Activated T-cell treated with anti-CD3 and anti-CD28 coated beads, Interleukin-2, amount 50 U/mL, for 1 hour (primary cell): ENCODE measurements around the gene TTLL11.

Source experiments
- DNase-seq: peaks from one replicate; pipeline ENCODE4 v3.0.0-alpha.2; 2020

TTLL11 gene

DNA sequence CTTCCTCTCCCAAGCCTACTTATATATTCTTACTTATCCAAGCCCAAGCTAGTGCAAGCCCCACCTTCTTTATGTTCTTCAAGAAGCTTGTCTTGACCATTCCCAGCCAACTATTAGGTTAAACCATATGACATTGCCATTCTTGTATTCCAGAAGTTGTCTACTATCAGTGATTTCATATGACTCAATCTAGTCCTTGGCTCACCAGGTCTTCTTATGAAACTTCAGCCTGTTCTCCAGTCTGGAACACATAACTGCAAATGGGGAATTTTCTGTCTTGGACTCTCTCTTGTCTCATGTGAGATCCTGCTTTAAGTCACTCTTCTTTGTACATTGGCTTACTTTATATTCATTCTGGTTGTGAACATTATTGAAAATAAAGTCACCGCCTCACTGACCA, 130.7 kb downstream of the TTLL11 start:
- DNase-seq = no peak

DNA sequence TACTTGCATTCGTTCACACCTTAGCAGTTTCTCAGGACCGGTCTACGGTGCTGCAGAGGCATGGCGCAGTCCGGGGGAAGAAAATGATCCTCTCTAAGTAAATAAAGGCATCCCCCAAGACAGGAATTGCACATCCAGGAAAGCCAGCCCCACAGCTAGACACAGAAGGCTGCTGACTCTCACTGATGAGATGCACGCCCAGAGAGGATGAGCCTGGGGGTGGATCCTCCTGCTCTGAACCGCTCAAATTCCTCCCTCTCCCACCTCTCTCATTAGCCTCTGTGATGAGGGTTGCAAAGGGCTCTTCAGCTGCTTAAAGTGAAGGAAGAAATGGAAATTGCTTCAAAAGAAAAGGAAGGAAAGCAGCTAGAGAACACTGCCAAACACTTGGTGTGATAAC, 132.4 kb downstream of the TTLL11 start:
- no peak for DNase-seq

DNA sequence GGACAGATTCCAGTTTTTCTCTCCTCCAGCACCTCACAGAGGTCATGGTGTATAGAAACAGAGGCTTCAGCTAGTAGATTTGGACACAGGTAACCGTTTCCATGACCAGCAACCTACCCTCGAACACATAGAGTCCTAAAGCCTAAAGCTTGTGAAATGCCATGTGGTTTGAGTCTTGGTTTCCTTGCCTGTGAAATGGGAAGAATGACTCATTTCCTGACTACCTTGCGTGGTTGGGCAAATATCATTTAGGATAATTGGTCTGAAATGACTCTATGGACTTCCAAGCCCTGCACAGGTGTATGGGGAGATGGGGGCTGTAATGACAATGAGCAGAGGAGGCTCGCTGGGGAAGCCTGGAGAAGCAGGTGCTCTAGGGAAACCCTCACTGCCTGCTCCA, 134.6 kb downstream of the TTLL11 start:
- no peak for DNase-seq

DNA sequence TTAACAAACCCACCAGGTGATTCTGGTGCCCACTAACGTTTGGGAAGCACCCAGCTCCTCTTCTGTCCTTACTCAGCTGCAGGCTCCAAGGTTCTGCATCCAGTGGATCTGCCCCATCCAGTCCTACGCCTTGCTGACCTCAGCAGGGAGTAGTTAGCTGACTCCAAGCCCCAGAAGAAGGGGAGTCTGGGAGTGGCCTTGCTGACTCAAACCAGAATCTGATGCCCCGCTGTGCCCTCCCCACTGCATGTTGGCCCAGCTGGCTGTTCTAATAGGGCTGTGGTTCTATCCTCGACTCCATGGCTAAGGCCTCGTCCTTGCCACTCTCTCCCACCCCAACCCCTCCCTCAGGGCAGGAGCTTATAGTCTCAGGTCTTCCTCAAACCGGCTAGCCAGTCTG, 136.3 kb downstream of the TTLL11 start:
- no peak for DNase-seq

DNA sequence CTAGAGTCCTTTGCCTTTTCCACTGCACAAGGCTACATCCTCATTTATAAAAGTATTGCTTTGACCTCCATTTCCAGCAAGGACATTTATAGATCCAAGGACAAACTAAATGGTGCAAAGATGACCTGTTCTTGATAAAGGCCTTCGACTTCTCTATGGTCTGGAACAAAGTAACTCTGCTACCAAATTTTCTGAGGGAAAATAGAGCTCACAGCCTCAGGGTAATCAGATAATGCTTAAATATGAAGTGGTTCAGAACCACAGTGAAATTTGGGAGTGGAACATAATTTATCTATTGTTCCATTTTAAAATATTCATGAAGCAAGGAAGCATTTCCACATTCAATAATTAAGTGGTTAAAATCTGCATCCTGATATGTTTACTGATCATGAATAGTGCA, 137.5 kb downstream of the TTLL11 start:
- no peak for DNase-seq

DNA sequence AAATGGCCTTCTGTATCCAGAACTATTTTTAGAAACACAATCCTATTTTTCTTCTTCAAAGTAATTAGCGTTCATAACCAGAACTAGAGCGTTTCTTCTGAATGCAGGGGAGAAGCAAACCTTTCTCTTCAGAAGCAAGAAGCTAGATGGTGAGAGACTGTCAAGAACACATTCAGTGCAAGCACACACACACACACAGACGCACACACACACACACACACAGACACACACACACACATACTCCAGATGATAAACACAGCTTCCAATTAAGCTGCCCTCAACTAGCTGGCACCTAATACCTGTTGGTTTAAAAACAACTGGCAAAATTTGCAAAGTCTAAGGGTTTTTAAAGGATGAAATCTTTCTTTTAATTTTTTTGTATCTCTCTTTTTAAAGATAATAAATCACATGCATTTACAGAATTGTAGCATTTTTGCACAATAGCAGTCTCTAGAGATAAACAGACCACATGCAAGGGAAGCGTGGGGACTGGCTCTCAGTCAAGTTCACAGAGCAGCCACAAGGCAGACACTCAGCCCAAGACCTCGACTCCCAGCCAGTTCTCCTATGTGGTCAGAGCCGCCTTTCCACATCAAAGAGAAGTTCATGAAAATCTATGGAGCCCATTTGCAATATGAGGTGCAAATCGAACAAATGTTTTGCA, 138.5 kb downstream of the TTLL11 start:
- no peak for DNase-seq

DNA sequence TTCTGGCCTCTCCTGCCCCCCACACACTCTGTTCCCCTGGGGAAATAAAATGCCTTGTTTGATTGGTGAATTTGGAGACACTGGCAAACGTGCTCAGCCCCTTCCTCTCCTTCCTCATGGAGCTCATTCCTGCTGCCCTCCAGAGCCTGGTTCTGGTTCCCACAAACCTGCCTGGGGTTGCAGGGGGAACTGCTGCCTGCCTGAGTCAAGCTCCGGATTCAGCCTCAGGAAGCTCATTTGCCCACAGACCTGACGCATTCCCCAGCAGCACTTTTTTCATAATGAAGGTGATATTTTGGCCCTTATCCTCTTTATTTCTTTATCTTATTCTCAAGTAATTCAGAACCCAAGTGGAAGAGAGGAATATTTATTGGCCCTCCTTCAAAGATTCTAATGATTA, 140.5 kb downstream of the TTLL11 start:
- DNase-seq = no peak

DNA sequence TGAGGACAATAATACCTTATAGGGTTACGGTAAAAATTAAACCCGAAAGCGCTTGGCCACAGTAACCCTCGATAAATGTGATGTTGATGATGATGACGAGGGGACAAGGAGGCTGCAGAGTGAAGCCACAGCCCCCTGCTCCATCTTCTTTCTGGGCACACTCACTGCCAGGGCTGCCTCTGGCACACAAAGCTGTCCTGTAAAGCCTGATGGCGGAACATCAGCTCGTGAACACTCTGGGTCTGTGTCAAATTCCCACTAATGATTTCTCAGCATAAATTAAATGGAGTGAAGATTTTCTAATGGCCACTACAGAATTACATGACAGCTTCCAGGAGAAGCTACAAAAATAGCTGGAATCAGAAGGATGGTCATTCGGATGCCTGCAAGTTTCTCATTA, 142.2 kb downstream of the TTLL11 start:
- DNase-seq = no peak

DNA sequence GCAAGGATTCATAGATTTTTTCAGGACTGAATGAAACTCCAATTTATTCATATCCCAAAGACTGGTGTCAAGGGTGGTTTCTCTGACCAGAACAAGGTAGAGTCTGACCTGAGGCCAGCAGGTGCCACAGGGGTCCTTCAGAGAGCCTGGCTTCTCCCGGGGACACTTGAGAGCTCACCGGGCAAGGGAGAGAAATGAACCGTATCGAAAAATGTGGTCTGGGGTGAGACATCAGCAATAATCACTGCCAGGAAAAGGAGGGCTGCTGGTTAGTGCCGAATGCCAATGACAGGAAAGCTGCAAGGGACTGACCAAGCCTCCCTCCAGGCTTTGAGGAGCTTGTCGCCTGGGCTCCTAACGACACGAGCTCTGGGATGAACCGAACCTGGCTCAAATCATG, 142.7 kb downstream of the TTLL11 start:
- no peak for DNase-seq

DNA sequence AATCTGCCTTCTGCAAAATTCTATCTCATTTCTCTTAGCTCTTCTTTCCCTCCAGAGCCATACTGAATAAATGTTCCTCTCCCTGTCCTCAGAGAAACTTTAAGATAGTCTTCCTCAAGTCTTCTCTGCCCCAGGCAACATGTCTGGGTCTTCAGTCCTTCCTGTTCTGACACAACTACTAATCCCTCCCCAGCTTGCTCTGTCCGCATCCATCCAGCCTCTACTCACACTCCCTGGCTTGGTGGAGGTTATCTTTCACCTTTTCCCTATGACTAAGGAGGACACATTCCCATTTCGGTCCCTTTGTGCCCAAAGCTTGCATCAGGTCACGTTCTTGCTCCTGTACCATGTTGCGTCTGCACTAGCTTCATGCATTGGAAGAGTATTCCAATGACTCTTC, 143.3 kb downstream of the TTLL11 start:
- DNase-seq = no peak

DNA sequence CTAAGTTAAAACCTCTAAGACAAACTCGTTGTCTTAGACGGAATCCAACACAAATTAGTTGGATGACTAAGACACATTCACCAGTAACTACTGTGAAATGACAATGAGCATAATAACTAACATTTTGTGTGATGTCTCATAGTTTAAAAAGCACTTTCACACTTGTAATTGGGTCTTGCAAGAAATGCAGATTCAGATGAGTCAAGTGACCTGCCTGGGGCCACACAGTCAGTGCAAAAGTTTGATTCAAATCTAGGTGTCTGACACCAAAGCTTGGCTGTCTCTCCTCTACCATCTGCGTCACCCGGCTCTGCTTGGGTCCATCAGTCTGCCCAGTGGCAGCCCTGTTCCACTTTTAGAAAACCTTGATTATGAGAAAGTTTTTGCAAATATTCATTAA, 143.7 kb downstream of the TTLL11 start:
- DNase-seq = no peak

DNA sequence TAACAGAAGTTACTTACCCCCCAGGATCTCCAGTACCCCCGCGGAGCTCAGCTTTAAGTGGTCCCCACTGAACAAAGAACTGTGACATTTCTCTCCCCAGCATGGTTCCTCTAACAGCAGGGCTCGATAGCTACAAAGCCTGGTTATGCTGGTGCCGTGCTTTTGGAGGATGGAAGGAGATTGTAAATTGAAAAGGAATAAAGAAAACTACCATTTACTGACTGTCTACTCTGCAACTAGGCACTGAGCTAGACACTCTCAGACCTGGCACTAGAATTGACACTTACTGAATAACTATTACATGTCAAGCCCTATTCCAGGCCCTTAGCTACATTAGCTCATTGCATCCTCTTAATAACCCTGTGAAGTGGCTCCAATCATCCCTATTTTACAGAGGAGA, 145.3 kb downstream of the TTLL11 start:
- DNase-seq = no peak

DNA sequence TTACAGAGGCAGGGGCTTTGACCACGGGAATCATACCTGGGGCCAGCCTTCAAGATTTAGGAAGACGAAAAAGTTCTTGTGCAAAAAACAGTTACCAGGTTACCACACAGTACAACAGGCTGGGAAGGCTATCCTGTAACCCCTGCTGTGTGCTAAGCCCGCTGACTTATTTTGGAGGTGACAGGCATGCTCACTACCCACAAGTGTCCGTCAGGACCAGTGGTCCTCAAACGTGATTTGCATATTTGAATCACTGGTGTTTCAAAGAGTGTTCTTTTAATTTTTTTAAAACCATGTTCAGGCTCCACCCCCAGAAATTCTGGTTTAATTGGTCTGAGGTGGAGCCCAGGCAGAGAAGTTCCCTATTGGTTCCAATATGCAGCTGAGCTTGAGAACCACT, 146.6 kb downstream of the TTLL11 start:
- no peak for DNase-seq

DNA sequence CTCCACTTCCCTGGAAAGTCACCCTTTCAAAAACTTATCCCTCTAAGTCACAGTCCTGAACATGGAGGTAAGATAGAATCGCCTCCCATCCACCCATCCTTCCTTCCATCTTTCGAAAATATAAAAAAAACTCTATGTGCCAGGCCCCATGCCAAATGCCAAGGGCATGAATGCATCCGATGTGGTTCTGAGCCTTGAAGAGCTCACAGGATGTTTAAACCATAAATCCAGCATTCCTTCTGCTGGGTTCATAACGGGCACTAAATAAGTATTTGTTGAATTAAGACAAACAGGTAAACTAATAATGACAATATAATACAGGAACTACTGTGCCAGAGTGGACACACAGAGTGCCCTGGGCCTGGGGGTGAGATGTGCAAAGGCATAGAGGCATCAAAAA, 147.3 kb downstream of the TTLL11 start:
- DNase-seq = no peak

DNA sequence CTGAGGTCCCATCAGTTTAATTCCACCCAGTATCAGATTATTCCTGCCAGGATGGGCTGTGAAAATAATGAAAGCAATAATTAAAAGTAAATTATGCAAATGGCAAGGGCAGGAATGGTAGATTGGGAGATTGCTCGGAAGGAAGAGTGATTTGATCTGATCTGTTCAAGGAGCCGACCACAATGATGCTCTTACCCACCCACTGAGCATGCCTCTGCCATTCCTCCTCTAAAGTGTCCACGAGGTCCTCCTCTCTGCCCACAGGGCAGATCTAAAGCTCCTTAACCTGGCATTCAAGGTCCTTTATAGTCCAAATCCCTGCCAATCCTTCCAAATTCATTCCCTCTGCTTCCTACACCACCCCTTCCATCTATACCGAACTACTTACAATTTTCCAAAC, 147.8 kb downstream of the TTLL11 start:
- DNase-seq = no peak

DNA sequence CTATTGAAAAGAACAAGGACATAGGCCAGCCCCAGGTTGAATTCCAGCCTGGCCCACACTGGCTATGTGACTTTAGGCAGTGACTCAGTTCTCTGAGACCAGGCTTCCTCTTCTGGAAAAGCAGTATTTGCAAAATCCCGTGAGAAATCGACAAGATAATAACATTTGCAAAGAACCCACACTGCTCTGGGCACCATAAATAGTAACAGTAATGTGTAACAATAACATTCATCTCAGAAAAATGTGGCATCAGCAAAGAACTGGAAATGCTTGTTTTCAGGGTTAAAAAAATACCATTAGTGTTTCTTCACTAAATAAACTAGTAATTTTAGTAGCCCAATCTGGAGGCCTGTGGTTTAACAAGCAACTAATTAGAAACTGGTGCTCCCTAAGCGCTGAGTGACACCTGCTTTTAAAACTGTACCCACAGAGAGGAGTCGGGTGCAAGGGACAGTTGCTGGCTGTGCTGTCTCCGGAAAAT, 148.4 kb downstream of the TTLL11 start:
- DNase-seq = no peak

DNA sequence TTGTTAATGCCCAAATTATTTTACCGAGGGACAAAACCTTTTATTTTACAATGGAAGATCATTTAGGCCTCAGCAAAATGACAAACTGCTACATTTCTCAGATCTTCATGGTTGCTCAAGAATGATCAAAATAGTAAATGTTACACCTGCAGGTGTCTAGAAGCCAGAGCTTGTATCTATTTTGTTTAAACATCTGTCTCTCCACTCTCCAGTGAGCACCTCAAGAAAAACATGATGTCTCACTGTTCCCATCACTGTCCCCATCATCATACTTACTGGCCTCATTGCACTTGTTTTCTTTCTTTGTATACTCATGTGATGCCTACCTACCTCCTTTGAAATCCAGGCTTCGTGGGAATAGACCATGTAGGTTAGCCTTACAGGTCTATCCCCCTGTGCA, 149.6 kb downstream of the TTLL11 start:
- no peak for DNase-seq

DNA sequence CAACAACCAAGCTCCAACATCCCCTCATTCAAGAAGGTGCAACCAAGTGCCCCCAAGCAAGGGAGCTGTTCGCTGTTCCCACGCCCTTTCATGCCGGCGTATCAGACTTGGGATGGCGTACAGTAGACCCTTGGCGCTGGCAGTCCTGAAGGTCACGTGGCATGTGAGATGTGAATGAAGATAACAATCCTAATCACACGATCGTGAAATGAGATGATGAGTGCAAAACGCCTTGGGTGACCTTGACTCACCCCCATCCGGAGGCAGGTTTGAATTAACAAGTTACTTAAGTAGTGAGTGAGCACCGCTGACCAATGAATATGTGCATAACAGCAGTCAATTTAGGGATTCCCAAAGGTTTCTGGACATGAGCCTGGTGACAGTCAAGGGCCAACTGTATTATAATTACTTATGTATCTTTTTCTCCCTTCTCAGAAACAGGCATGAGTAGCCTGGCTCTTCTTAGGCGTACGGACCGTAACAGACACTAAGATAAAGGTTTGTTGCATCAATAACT, 150.2 kb downstream of the TTLL11 start:
- DNase-seq = no peak

DNA sequence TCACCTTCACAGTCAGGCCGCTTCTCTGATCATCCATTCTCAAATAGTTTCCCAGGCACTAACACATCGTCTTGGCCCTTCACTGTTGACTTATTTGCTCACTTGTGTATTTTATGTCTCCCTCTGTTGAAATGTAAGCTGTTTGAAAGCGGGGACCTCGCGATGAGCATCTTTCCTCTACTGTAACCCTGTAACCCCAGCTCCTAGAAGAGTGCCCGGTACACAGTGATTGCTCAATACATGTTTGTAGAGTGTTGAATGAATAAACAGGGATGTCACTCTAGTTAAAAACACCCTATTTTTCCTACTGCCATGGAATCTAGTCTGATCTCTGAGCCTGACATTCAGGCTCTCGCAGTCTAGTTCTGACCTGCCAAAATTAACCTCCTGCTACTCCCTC, 150.8 kb downstream of the TTLL11 start:
- DNase-seq = no peak

DNA sequence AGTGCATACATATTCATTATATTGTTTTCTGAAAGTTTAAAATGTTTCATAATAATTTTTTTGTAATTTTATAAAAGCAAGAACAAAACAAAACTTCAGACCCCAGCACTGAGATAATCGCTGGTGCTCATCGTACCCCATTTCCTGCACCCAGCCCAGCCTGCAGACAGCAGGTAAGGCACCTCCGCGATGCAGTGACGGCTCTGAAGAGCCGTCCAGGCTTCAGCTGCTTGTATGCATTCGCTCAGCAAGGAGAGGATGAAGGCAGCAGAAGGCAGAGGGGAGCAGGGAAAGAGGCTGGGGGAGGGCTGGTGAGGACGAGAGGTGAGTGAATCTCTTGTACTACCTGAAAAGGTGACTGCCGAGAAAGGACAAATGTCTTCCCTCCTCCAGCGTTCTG, 153.5 kb downstream of the TTLL11 start:
- no peak for DNase-seq

DNA sequence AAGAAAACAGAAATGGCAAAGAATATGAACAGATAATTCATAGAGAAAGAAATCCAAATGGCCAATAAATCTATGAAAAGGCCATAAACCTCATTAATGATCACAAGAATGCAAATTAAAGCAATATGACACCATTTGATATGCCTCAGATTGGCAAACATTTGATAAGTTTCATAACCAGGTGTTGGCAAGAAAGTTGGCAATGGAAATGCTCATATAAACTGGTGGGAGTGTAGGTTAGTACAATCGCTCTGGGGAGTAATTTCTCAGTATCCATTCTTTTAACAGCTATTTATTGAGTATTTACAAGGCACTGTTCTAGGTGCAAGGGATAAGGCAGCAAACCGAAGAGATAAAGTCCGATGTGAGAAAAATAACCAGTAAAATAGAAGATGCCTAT, 154.5 kb downstream of the TTLL11 start:
- DNase-seq = no peak

DNA sequence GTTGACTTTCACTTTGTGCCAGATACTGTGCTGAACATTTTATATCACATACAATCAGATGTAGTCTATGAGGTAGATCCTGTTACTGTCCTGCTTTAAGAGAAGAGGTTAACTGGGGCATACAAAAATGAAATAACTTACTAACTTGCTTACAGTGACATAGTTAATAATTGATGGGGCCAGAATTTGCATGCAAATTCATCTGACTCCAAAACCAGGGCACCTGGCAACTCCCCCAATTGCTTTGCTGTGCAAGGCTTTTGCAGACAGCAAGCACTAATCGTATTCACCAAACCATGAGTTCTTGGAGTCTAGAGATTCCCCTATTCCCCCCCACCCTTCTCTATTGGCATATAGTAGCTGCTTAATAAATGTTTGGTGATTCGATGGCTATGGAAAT, 155.9 kb downstream of the TTLL11 start:
- DNase-seq = no peak

DNA sequence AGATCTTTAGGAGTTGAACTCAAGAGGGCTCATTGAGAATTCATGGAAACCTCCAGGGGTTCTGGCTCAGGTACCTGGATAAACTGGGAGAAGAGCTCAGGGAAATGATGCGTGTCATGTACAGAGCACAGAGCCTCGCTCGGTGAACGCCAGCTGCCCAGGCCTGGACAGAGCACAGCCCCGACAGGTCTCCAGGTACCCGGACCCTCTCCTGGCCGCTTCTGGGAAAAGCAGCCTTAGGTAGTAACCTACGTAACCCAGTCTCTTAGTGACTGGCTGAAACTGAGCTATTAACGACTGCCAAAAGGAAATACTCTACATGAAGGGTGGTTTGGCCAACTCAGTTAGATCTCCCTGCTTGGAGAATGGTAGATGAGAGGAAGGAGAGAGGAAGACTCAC, 157.4 kb downstream of the TTLL11 start:
- DNase-seq = no peak

DNA sequence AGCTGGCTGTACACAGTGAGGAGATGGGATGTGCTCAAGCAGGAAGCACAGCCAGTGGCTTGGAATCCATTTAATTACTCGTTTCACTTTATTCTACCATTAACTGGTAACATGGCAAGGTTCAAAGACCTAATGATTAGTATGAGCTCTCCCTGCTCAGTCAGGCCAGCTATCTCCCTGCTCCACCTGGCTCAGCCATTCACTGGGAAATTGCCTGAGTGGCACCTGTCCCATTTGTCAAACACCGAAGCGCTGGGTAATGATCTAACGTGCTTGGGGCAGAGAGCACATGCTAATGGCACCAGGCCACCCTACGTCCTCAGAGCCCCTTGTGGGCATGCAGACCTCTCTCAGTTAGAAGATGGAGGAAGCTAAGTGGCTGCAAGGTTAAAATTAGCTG, 162.2 kb downstream of the TTLL11 start:
- DNase-seq = no peak
